Activated CD4-positive, alpha-beta T cell treated with anti-CD3 and anti-CD28 coated beads, Interleukin-2, amount 50 U/mL, for 1 hour (primary cell): ENCODE measurements around the gene MT1A.

Source experiments
- DNase-seq: peaks from one replicate; pipeline ENCODE4 v3.0.0-alpha.2; 2020

The MT1A gene

DNA sequence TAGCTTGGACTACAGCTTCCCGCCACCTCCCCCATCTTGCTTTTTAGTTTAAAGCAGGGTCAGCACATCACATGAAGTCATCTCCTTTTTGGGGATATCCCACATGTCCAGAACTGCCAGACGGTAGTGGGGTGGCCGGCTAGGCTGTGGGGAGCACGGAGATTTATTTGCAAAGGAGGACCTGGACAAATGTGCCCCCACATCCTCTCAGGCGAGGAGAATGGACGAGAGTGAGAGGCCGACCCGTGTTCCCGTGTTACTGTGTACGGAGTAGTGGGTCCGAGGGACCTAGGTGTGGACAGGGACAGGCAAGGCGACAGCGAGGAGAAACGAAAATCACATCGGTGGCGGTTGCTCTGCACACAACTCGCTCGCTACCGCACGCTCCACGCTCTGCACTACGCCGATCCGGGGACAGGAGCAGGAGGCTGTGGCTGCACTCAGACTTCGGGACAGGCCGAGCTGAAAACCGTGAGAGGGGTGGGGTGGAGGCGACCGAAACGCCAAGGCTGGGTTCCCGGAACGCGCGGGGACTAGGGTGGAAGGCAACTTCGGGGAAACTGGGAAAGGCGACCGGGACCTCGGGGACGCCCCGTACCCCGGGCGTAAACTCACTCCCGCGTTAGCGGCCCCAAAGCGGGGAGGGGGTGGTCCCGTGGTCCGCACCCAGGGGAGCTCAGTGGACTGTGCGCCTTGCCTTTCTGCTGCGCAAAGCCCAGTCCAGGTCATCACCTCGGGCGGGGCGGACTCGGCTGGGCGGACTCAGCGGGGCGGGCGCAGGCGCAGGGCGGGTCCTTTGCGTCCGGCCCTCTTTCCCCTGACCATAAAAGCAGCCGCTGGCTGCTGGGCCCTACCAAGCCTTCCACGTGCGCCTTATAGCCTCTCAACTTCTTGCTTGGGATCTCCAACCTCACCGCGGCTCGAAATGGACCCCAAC lies at the start of gene MT1A:
MT1A (plus strand) TSS at position 853 of the 937 bp plus-strand sequence; CDS start at position 926, 73 bp downstream.
- DNase-seq = no peak

GRCh38 chr16:56588781-56589140 lies 49.7 kb upstream of the MT1A start:
- no peak for DNase-seq

GRCh38 chr16:56589141-56590039 lies 49.1 kb upstream of the MT1A start, which contains the start of gene MT3:
MT3 (plus strand) TSS chr16:56589528; CDS start chr16:56589591, 63 bp downstream.
- DNase-seq = peak; percentile 14

DNA sequence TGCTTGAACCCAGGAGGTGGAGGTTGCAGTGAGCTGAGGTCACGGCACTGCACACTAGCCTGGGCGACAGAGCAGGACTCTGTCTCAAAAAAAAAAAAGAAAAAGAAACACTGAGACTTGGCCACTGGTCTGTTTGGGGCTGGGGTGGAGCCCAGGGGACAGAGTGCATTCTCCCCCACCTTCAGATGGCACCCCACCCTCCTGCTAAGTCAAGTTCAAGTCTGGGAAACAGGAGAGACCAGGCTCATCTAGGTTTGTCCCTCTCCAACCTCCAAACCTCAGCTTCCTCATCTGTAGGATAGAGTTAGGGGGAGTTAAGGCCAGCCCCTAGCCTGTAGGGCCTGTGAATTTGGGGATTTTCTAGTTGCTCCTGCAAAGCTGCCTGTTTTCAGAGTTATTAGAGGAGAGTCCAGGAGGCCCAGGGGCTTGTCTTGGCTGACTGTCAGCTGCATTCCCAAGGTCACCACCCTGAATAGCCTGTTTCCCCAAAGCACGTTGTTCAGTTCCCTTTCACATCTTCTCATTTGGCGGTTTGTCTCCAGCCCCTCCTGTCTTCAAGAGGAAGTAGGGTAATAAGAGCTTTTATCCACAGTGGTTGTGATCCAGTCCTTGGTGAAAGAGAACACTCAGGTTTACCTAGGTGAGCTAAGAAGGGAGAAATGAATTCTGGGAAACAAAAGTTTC lies 46.9 kb upstream of the MT1A start:
- no peak for DNase-seq

DNA sequence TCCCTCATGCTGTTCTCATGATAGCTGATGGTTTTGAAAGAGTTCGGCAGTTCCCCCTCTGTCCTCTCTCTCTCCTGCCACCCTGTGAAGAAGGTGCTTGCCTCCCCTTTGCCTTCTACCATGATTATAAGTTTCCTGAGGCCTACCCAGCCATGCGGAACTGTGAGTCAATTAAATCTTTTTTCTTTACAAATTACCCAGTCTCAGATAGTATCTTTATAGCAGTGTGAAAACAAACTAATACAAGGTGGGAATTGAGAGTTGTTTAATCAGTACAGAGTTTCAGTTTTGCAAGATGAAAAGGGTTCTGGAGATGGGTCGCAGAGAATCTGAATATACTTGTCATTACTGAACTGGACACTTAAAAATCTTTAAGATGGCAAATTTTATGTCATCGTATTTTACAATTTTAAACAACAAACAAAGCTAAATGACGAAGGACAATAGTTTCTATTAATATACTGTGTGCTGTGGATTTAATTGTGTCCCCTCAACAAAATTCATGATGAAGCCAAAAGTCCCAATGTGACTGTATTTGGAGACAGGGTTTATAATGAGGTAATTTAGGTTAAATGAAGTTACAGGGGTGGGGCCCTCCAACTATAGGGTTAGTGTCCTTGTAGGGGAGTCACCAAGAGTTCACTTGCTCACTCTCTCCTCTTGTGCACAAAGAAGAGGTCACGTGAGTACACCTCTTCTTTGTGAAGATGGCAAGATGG lies 44.7 kb upstream of the MT1A start:
- no peak for DNase-seq

DNA sequence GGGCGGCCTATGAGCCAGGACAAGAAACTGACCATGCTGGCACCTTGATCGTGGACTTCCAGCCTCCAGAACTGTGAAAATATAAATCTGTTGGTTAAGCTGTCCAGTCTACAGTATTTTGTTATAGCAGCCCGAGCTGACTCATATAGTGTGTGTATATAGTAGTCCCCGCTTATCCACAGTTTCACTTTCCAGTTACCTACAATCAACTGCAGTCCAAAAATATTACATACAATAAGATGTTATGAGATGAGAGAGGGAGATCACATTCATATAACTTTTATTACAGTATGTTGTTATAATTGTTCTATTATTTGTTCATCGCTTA lies 44.2 kb upstream of the MT1A start:
- no peak for DNase-seq

DNA sequence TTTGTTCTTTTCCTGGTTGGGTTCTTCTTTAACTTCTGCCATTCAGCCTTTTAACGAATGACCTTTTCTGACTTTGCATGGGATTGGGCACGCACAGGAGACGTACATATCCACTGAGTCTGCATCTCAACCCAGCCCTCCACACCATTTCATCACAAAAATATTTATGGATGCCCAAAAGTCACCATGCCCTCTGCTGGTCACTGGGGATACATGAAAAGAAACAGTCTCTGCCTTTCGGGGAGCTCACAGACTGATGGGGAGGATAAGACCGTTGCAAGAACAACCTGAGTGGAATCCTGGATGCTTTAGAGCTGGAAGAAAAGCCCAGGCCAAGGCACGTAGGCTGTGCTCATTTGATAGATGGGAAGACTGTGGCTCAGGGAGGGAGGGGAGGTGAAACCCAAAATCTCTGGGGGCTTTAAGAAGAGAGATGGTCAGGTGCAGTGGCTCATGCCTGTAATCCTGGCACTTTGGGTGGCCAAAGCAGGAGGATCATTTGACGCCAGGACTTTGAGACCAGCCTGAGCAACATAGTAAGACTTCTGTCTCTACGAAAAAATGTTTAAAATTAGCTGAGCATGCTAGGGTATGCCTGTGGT lies 38.0 kb upstream of the MT1A start:
- DNase-seq = no peak

DNA sequence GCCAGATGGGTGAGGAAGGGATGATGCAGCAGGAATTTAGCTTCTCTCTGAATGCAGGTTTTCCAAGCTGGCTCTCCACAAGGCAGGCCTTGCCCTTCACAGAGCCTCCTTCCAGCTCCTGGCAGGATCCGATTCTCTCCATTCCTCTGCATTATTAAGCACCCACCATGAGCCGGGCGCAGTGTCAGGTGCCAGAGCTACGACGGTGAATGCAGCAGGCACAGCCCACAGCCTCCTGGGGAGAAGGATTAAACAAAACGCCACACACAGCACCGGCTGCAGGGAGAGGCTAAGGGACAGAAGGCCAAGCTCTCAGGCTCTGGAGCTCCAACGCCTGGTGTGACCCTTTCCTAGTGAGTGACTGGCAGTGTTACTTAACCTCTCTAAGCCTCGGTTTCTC lies 37.1 kb upstream of the MT1A start:
- no peak for DNase-seq

DNA sequence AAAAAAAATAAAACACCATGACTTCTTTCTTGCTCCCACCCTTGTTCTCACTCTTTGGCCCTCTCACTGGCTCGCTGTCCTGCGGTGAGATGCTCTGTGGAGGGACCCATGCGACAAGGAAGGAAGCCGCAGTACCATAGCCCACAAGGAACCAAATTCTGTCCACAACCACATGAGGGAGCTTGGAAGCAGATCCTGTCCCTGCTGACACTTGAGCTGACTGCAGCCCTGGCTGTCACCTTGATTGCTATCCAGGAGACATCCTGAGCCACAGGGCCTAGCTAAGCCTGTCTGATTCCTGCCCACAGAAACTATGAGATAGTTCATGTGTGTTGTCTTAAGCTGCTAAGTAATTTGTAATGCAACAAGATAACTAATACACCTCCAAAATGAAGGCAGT lies 34.9 kb upstream of the MT1A start:
- no peak for DNase-seq

- no peak for DNase-seq
Observed at GRCh38 chr16:56604966-56605365, 33.5 kb upstream of the MT1A start.

- DNase-seq = no peak
Observed at GRCh38 chr16:56605475-56605874, 33.0 kb upstream of the MT1A start.

GRCh38 chr16:56606071-56606475 lies 32.4 kb upstream of the MT1A start:
- DNase-seq = no peak

- DNase-seq = no peak
Observed at GRCh38 chr16:56606476-56607108, 31.9 kb upstream of the MT1A start.

DNA sequence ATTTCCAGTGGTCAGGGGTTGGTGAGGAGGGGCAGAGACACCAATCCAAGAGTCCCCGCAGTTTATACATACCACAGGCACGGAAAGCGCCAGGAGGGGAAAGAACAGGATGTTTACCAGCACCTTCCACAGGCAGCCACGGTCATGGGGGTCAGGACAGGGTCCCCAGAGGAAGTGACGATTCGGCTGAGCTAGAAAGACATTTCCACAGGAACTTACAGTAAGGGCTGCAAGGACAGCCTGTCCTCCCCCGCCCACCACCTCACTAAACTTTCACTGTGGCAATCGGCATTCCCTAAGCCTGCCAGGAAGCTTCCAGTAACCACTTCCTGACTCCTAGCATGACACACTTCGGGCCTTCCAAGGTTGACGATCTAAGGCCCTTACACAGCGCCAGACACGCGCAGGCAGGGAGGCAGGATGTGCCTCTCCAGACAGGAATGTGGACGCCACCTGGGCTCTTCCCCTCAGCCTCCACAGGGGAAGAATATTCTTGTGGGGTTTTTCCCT lies 31.3 kb upstream of the MT1A start:
- DNase-seq = no peak

DNA sequence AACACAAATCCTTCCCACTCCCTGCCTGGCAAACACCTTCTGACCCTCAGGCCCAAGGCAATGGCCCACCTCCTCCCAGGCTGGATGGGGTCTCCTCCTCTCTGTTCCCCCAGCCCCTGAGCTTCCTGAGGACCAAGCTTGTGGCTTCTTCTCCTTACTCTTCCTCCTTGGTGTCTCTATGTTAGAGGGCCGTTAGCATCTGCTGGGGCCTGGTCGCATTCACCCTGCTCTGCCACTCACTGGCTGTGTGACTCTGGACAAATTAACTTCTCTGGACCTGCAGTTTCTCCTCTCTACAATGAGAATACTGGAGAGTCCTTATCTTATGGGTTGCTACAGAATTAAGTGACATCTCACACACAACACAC lies 30.8 kb upstream of the MT1A start:
- DNase-seq = no peak

- peak; percentile 86 for DNase-seq
Observed at GRCh38 chr16:56608043-56608875, 30.2 kb upstream of the MT1A start, which contains the start of gene MT2A. MT2A (plus strand) TSS chr16:56608584; CDS start chr16:56608656, 72 bp downstream.

- DNase-seq = no peak
Observed at GRCh38 chr16:56608876-56609462, 29.5 kb upstream of the MT1A start.

- peak; percentile 64 for DNase-seq
Observed at GRCh38 chr16:56609463-56609921, 29.0 kb upstream of the MT1A start.

DNA sequence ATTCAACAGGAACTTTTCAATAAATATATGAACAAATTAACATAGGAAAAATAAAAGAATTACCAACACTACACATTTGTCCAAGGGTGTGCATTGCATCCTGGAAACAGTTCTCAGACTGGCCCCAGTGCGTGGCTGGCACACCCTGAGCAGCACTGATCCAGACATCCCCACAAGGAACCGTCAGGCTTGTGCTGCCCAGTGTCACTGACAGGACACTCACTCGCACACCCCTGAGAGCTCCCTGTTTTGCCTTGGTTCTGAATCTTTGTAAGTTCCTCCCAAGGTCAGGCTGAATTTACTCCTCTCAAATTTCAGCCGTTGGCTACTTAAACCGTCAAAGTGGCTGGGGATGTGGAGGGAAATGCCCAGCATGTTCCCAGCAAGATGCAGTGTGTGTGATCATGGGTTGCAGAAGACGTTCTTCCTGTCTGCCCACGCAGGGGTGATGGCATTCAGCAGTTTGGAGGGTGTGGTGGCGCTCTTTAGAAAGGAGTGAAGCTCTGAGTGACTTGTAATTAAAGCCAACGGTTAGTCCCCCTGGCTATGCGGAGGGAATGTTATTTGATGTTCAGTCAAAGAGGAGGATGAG lies 28.4 kb upstream of the MT1A start:
- peak; percentile 58 for DNase-seq
